Right atrium auricular region (tissue), 2 donors: ENCODE results near the gene ECHDC1. TPM values are rescaled to one million over a fixed set of nuclear protein-coding genes. Genes with fewer than 3 reads are reported as not detected.

ENCODE experiments used
- DNase-seq: peaks from one replicate; pipeline ENCODE4 v3.0.0-alpha.2; 2019; ENCODE audit warnings: low spot score
- H3K27ac ChIP-seq, 2 donors: fragments of 200-600 bp; sonication (generic); 1 replicate in 1 of 2; 2 replicates in 1 of 2; pipeline ENCODE4 v1.5.1; 2016 to 2019
- H3K27me3 ChIP-seq, 2 donors: fragments of 200-600 bp; sonication (generic); one replicate each; pipeline versions ENCODE4 v1.5.1 to v1.6.0; 2017 to 2019
- H3K36me3 ChIP-seq: fragments of 200-600 bp; sonication (generic); one replicate; pipeline ENCODE4 v1.5.1; 2016
- H3K4me1 ChIP-seq, 2 donors: fragments of 200-600 bp; sonication (generic); one replicate each; pipeline versions ENCODE4 v1.5.1 to v1.6.0; 2017 to 2019
- H3K4me3 ChIP-seq, 2 donors: fragments of 200-600 bp; sonication (generic); 1 replicate in 1 of 2; 2 replicates in 1 of 2; pipeline ENCODE4 v1.5.1; 2017 to 2019; ENCODE audit warnings: mild to moderate bottlenecking in 1 of 2, moderate library complexity in 1 of 2
- H3K9me3 ChIP-seq, 2 donors: fragments of 200-600 bp; sonication (generic); one replicate each; pipeline ENCODE4 v1.5.1; 2019
- CTCF ChIP-seq, 2 donors: fragments of 200-600 bp; sonication (generic); IDR thresholded peaks; one replicate each; pipeline ENCODE4 v1.5.1; 2019; ENCODE audit warnings: antibody characterized with exemption in 2 of 2
- total RNA-seq, 2 donors: library from RNA; depleted of rRNA; stranded (reverse); fragments of >200 nt; gene quantifications; one replicate each; pipeline ENCODE4 v1.1.0, GENCODE V29; 2016

The ECHDC1 gene
- total RNA-seq, 2 donors from 2014 or later = 29.8 to 37.3 TPM

GRCh38 chr6:127298475-127298874, 44.9 kb downstream of the ECHDC1 start:
- TF ChIP-seq CTCF (IDR thresholded peaks at IDR 0.05) = no peak

GRCh38 chr6:127297502-127298070, 45.8 kb downstream of the ECHDC1 start:
- no peak overlapping the region for H3K4me3 ChIP-seq
- no peaks in the 10 kb centered on the region for H3K36me3 ChIP-seq
- peaks cover 0 to 15% of the 10 kb centered on the region in 2 donors for H3K4me1 ChIP-seq
- no peak for DNase-seq
- no peaks in the 10 kb centered on the region for H3K9me3 ChIP-seq
- no peaks in the 10 kb centered on the region for H3K27me3 ChIP-seq
- no peak overlapping the region for H3K27ac ChIP-seq
- TF ChIP-seq CTCF (IDR thresholded peaks at IDR 0.05) = no peak

More at GRCh38 chr6:127298475-127298874, 44.9 kb downstream of the ECHDC1 start:
- H3K4me1 ChIP-seq = peaks cover 0 to 15% of the 10 kb centered on the region in 2 donors
- DNase-seq = no peak
- H3K4me3 ChIP-seq = no peak overlapping the region
- no peaks in the 10 kb centered on the region for H3K36me3 ChIP-seq
- no peaks in the 10 kb centered on the region for H3K27me3 ChIP-seq
- no peaks in the 10 kb centered on the region for H3K9me3 ChIP-seq
- no peak overlapping the region for H3K27ac ChIP-seq

- peaks cover 20% of the 10 kb centered on the region for H3K36me3 ChIP-seq
- H3K9me3 ChIP-seq = no peaks in the 10 kb centered on the region
- H3K4me3 ChIP-seq = no peak overlapping the region
- peaks cover 0 to 37% of the 10 kb centered on the region in 2 donors for H3K4me1 ChIP-seq
- no peak for TF ChIP-seq CTCF (IDR thresholded peaks at IDR 0.05)
- no peak overlapping the region for H3K27ac ChIP-seq
- no peak for DNase-seq
- H3K27me3 ChIP-seq = no peaks in the 10 kb centered on the region
Observed at GRCh38 chr6:127291495-127291894, 51.9 kb downstream of the ECHDC1 start.

- Histone ChIP-seq H3K36me3 (peaks cover 29% of the 10 kb centered on the region), H3K4me1 (peaks cover 0 to 37% of the 10 kb centered on the region in 2 donors), H3K27ac (no peak overlapping the region), H3K9me3 (no peaks in the 10 kb centered on the region), H3K27me3 (no peaks in the 10 kb centered on the region), H3K4me3 (no peak overlapping the region)
- no peak for TF ChIP-seq CTCF (IDR thresholded peaks at IDR 0.05)
- DNase-seq = no peak
Observed at GRCh38 chr6:127290391-127291265, 52.8 kb downstream of the ECHDC1 start.

- TF ChIP-seq CTCF (IDR thresholded peaks at IDR 0.05) = no peak
- no peak overlapping the region for H3K27ac ChIP-seq
- no peaks in the 10 kb centered on the region for H3K27me3 ChIP-seq
- no peaks in the 10 kb centered on the region for H3K9me3 ChIP-seq
- no peak overlapping the region for H3K4me3 ChIP-seq
- peaks cover 0 to 37% of the 10 kb centered on the region in 2 donors for H3K4me1 ChIP-seq
- no peak for DNase-seq
- peaks cover 33% of the 10 kb centered on the region for H3K36me3 ChIP-seq
Observed at GRCh38 chr6:127289934-127290333, 53.5 kb downstream of the ECHDC1 start.
